Measurements from ENCODE around the gene SCGB1D4.

SCGB1D4 gene

DNA sequence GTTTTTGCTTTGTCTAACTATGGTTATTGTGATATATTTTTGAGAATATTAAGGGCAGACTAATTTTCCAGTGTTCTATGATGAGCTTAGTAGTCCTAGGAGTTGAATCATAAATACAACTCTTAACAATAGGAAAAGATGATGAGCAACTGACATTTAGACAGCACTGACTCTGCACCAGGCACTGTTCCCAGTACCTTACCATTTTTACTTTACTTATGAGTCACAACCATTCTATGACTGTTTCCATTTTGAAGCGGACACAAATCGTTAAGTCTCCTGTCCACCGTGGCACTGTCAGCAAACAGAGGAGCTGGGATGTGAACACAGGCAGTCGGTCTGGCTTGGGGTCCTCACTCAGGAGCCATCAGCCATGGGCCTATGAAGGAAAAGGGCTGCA, 32.3 kb downstream of the SCGB1D4 start:
- H3F3A ChIP-seq (ENCODE audit: insufficient read depth), result no peaks in the 10 kb centered on the region
- no peak overlapping the region for H3K4me2 ChIP-seq (ENCODE audit: low read depth, low read length, poor library complexity, severe bottlenecking)
- TF ChIP-seq CTCF (IDR thresholded peaks at IDR 0.05; ENCODE audit: insufficient read depth, low read length, poor library complexity, severe bottlenecking), result no peak
- TF ChIP-seq EZH2phosphoT487 (conservative IDR thresholded peaks at IDR 0.05; ENCODE audit: low read length), result no peak
- H3K36me3 ChIP-seq (ENCODE audit: low read length), result no peaks in the 10 kb centered on the region
- H3K4me3 ChIP-seq (ENCODE audit: insufficient read depth, low read length, poor library complexity, severe bottlenecking), result no peak overlapping the region
- H3K79me2 ChIP-seq (ENCODE audit: insufficient read depth, low read length), result no peaks in the 10 kb centered on the region
- H3K9ac ChIP-seq (ENCODE audit: low read length), result no peak overlapping the region
- no peaks in the 10 kb centered on the region for H4K20me1 ChIP-seq (ENCODE audit: low read depth, low read length)
- no peaks in the 10 kb centered on the region for H3K9me2 ChIP-seq (replicated peaks; ENCODE audit: insufficient read depth, low read length)
- H3K27ac ChIP-seq (ENCODE audit: low read depth, low read length), result no peak overlapping the region
- H3K9me3 ChIP-seq (ENCODE audit: insufficient read depth, low read length), result no peaks in the 10 kb centered on the region
- H3K27me3 ChIP-seq (ENCODE audit: low read length), result no peaks in the 10 kb centered on the region
- no peak overlapping the region for H2AFZ ChIP-seq (ENCODE audit: low read depth, low read length, severe bottlenecking)

GRCh38 chr11:62264004-62264403, 34.9 kb downstream of the SCGB1D4 start:
- no peak overlapping the region for H3K27ac ChIP-seq (ENCODE audit: low read depth, low read length)
- no peak overlapping the region for H3K4me2 ChIP-seq (ENCODE audit: low read depth, low read length, poor library complexity, severe bottlenecking)
- H3F3A ChIP-seq (ENCODE audit: insufficient read depth), result no peaks in the 10 kb centered on the region
- no peak overlapping the region for H3K9ac ChIP-seq (ENCODE audit: low read length)
- H3K36me3 ChIP-seq (ENCODE audit: low read length), result no peaks in the 10 kb centered on the region
- no peaks in the 10 kb centered on the region for H3K9me3 ChIP-seq (ENCODE audit: insufficient read depth, low read length)
- H3K9me2 ChIP-seq (replicated peaks; ENCODE audit: insufficient read depth, low read length), result no peaks in the 10 kb centered on the region
- H2AFZ ChIP-seq (ENCODE audit: low read depth, low read length, severe bottlenecking), result no peak overlapping the region
- no peak for TF ChIP-seq CTCF (IDR thresholded peaks at IDR 0.05; ENCODE audit: insufficient read depth, low read length, poor library complexity, severe bottlenecking)
- no peak for TF ChIP-seq EZH2phosphoT487 (conservative IDR thresholded peaks at IDR 0.05; ENCODE audit: low read length)
- no peaks in the 10 kb centered on the region for H3K79me2 ChIP-seq (ENCODE audit: insufficient read depth, low read length)
- H3K4me3 ChIP-seq (ENCODE audit: insufficient read depth, low read length, poor library complexity, severe bottlenecking), result no peak overlapping the region
- no peaks in the 10 kb centered on the region for H4K20me1 ChIP-seq (ENCODE audit: low read depth, low read length)
- H3K27me3 ChIP-seq (ENCODE audit: low read length), result no peaks in the 10 kb centered on the region

DNA sequence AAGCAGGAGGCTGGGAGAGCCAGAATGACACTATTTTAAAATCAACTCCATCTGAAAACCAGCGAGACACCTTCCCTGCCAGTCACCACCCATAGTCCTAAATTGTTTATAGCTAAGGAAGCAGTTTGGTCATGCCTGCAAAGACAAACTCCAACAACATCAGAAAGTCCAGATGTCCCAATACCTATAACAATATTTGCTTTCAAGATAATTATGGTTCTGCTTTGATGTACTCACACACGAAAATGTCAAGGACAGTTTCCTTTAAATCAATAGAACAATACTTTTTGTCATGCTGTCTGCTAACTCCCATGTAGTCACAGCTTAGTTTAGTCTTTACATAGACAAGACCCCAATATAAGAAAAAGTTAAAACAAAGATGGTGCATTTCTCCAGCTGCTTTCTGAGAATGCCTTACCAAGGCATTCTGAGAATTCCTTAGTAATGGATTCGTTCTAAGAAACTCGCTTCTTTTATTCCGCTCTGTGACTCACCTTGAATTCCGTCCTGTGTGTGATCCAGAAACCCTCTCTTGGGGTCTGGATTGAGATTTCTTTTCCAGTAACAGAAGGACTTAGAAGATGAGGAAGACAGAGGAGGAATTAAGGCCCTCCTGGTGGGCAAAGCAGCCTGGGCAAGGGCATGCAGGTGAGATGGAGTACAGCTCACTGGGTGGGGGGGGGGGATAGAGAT, 38.5 kb downstream of the SCGB1D4 start:
- no peaks in the 10 kb centered on the region for H3F3A ChIP-seq (ENCODE audit: insufficient read depth)
- no peaks in the 10 kb centered on the region for H3K36me3 ChIP-seq (ENCODE audit: low read length)
- H4K20me1 ChIP-seq (ENCODE audit: low read depth, low read length), result no peaks in the 10 kb centered on the region
- H3K4me2 ChIP-seq (ENCODE audit: low read depth, low read length, poor library complexity, severe bottlenecking), result no peak overlapping the region
- TF ChIP-seq CTCF (IDR thresholded peaks at IDR 0.05; ENCODE audit: insufficient read depth, low read length, poor library complexity, severe bottlenecking) (no peak), EZH2phosphoT487 (conservative IDR thresholded peaks at IDR 0.05; ENCODE audit: low read length) (no peak)
- no peaks in the 10 kb centered on the region for H3K9me2 ChIP-seq (replicated peaks; ENCODE audit: insufficient read depth, low read length)
- no peak overlapping the region for H3K4me3 ChIP-seq (ENCODE audit: insufficient read depth, low read length, poor library complexity, severe bottlenecking)
- H3K27me3 ChIP-seq (ENCODE audit: low read length), result no peaks in the 10 kb centered on the region
- H3K9me3 ChIP-seq (ENCODE audit: insufficient read depth, low read length), result no peaks in the 10 kb centered on the region
- no peaks in the 10 kb centered on the region for H3K79me2 ChIP-seq (ENCODE audit: insufficient read depth, low read length)
- no peak overlapping the region for H3K9ac ChIP-seq (ENCODE audit: low read length)
- no peak overlapping the region for H2AFZ ChIP-seq (ENCODE audit: low read depth, low read length, severe bottlenecking)
- no peak overlapping the region for H3K27ac ChIP-seq (ENCODE audit: low read depth, low read length)
